GM19324 (cell line): ENCODE results near the gene ITIH4.
"Not testable (repeated sequence)": the region's sequence is repeated elsewhere in the genome, so short reads cannot be mapped to it uniquely, and the experiment has no call there.

Experiments used
- ATAC-seq: cut with Tn5 transposase; IDR thresholded peaks from one replicate; pipeline ENCODE4 v1.9.1; 2021; ENCODE audit warnings: mild to moderate bottlenecking, moderate library complexity; ENCODE audit not compliant: unreplicated experiment, low FRiP score

Gene ITIH4

GRCh38 chr3:52787246-52787645 lies 43.2 kb downstream of the ITIH4 start:
- ATAC-seq: no peak

GRCh38 chr3:52786330-52787215 lies 43.9 kb downstream of the ITIH4 start:
- ATAC-seq: no peak

DNA sequence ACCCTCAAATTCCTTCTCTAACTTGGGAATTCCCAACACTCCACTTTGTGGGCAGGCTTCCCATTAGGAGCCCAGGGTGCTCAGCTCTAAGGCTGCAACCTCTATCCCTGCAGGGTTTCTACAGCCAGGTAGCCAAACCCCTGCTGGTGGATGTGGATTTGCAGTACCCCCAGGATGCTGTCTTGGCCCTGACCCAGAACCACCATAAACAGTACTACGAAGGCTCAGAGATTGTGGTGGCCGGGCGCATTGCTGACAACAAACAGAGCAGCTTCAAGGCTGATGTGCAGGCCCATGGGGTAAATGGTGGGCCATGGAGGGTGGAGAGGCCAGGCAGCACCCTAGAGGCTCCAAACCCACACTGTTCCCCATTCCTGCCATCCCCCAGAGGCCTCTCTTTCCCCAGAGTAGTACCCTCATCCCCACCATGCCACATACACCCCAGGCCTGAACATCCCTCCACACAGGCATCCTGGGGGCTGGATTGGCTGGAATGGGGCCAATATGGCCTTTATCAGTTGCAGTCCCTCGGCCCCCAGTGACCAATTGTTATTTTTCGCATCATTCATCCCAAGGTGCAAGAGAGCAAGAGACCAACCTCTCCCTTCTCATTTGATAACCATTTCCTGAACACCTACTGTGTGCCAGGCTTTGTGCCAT lies 45.4 kb downstream of the ITIH4 start:
- ATAC-seq: no peak

DNA sequence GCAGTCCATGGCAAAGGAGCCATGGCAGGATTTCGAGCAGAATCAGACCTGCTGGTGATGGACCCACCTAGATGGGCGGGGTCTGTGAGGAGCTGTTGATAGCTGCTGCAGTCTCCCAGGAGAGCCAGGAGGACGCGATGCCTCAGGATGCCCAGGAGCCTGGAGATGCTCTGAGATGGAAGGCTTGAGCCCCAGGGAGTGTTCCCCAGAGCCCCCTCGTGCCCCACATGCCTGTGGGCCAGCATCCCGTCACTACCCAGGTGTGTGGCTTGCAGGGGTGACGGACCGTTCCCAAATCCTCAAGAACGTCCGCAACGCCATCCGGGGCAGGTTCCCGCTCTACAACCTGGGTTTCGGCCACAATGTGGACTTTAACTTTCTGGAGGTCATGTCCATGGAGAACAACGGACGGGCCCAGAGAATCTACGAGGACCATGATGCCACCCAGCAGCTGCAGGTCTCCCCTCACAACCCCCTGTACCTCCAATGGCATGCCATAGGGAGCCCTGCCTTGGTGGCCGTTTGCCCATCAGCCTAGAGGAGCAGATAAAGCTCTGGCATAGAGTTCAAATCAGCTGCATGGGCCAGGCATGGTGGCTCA lies 46.4 kb downstream of the ITIH4 start:
- ATAC-seq: no peak

GRCh38 chr3:52783211-52783555 lies 47.3 kb downstream of the ITIH4 start:
- ATAC-seq: no peak

GRCh38 chr3:52782412-52783210 lies 47.9 kb downstream of the ITIH4 start:
- no peak for ATAC-seq

DNA sequence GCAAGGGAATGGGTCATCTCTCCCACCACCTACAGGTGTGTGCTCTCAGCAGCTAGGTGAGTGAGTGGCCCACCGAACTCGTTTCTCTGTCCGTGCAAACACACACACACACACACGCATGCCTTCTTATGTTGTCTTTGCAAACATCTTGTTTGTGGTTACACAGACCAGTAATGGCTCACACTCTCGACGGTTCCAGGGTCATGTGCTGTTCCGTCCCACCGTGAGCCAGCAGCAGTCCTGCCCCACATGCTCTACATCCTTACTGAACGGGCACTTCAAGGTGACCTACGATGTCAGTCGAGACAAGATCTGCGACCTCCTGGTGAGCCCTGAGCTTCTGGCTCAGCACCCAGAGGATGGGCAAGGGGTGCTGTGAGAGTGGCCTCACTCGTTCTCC lies 48.7 kb downstream of the ITIH4 start:
- ATAC-seq: no peak

DNA sequence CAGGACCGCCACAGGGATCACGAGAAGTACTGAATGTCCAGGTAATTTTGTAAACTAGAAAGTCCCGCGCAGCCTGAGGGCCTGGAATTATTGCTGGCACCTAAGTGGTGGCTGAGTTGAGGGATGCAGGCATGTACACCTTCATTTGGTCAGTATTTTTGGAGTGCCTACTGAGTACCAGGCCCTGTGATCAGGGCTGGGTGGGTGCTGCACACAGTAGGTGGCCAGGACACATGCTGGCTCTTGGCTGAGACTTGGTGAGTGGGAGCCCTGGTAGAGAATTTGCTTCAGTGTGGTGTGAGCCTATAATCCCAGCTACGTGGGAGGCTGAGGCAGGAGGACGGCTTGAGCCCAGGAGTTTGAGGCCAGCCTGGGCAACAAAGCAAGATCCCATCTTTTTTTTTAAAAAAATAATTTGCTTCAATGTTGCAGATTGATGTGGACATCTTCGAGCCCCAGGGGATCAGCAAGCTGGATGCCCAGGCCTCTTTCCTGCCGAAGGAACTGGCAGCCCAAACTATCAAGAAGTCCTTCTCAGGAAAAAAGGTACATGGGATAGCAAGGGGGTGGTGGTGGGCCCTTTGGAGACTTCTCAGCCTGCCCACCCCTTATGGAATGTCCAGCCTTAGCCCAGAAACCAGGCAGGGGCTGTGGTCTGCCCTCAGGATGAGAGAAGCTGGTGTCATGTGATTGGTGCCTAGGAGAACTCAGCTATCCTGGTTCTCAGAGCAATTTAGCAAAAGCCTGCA lies 50.5 kb downstream of the ITIH4 start:
- no peak for ATAC-seq

GRCh38 chr3:52779011-52779836 lies 51.2 kb downstream of the ITIH4 start:
- ATAC-seq: no peak

DNA sequence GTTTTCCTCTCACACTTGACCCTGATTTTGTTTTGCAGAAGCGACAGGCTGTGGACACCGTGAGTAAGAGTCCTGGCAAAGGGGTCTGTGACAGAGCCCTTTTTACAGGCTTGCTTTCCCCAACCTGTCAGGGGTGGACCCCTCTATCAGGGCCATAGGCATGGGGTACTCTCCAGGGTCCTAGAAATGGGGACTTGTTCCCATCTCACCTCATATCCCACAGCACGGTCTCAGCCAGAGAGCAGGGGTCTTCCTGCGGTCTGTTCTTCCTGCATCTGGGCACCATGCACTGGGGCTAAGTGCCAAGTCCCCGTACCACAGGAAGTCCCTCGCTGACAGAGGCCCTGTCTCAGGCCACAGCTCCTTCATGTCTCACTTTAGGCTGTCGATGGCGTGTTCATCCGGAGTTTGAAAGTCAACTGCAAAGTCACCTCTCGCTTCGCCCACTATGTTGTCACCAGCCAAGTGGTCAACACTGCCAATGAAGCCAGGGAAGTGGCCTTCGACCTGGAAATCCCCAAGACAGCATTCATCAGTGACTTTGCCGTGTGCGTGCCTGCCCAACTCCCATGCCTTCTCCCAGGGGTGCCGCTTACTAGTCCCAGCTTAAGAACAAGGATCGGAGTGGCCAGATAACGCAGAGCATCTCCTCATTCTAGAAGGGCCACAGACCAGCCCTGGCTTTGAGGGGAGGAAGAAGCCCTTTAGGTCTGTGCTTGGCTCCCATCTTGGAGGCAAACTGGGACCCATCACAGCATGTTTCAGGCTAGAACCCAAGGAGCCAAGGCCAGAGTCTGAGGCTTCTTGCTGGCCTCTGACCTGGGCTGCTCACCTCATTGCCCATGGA lies 52.3 kb downstream of the ITIH4 start:
- ATAC-seq: no peak

- ATAC-seq: no peak
Measured at GRCh38 chr3:52777127-52777958, 53.1 kb downstream of the ITIH4 start, which contains the start of gene ITIH1. Gene ITIH1, plus strand, starts transcription at chr3:52777599. Its CDS starts 17 bp downstream, at chr3:52777616.

DNA sequence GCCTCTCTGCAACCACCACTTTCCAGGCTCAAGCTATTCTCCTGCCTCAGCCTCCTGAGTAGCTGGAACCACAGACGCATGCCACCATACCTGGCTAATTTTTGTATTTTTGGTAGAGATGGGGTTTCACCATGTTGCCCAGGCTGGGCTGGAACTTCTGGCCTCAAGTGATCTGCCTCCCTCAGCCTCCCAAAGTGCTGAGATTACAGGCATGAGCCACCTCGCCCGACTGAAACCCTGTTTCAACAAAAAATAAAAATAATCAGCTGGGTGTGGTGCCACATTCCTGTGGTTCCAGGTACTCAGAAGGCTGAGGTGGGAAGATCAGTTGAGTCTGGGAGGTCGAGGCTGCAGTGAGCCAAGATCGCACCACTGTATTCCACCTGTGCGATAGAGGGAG lies 54.0 kb downstream of the ITIH4 start:
- ATAC-seq: not testable (repeated sequence)

DNA sequence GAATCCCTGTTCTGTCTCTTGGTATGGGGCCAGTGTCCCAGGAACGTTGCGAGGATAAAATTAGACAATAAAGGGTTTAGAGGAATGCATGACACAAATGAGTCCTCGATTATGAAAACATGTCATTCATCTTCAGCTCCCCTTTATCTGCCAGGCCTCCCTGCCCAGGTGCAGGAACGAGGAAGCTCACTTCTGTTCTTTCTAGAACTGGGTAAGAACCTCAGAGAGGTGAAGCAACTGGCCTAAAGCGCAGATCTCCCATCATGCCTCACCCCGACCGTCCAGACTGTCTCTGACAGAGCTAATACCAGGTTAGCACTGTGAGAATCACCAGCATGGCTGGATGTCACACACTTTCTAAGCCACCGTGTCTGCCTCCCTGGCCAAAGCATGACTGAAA lies 54.6 kb downstream of the ITIH4 start:
- ATAC-seq: no peak

GRCh38 chr3:52774901-52775864 lies 55.3 kb downstream of the ITIH4 start:
- ATAC-seq: no peak

DNA sequence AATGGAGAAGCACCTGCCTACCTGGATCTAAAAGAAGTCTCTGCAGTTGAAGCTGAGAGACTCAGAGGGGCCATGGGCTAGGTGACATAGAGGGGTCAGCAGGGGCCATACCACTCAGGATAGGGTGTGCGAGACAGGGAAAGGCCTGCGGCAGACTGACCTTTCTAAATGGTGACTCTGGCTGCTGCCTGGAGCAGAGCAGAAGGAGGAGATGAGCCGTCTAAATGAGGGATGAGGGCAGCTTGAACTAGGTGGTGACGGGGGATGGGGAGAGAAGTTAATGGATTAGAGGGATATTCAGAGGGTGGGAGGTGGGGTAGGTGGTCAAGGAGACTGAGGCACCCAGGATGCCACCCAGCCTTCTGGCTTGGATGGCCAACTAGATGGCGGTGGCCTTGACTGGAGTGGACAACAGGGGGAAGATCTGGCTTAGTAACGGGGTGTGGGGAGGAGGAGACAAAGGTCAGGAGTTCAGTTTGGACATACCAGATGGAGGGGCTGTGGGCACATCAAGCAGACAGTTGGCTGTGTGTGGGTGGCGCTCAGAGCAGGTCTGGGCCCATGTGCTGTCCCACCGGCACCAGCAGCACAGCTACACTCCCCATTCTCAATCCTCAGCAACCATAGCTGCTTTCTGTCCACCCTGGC lies 56.3 kb downstream of the ITIH4 start:
- ATAC-seq: no peak
